NB4 (cell line): Measurements from ENCODE around the gene THPO.

ENCODE experiments used
- DNase-seq: peaks from one replicate; pipeline ENCODE4 v3.0.0; 2010; ENCODE audit warnings: low read depth
- H3K4me3 ChIP-seq: one replicate; pipeline ENCODE4 v1.5.1; 2011; ENCODE audit warnings: mild to moderate bottlenecking, low read depth, low read length, moderate library complexity
- MYC ChIP-seq: IDR thresholded peaks from 2 replicates; pipeline ENCODE4 v1.6.1; 2011; ENCODE audit warnings: low read depth, low read length
- POLR2A ChIP-seq: IDR thresholded peaks from 2 replicates; pipeline ENCODE4 v1.6.1; 2011; ENCODE audit warnings: mild to moderate bottlenecking; ENCODE audit not compliant: insufficient read length; ENCODE audit errors: extremely low read depth
- TF ChIP-seq, protein P1 (sequence below): IDR thresholded peaks from 2 replicates; pipeline ENCODE4 v1.6.1; 2011; ENCODE audit warnings: low read depth, low read length
- TF ChIP-seq, protein P2 (sequence below): IDR thresholded peaks from one replicate; pipeline ENCODE4 v1.5.1; 2012; ENCODE audit warnings: low read depth, low read length

THPO gene

DNA sequence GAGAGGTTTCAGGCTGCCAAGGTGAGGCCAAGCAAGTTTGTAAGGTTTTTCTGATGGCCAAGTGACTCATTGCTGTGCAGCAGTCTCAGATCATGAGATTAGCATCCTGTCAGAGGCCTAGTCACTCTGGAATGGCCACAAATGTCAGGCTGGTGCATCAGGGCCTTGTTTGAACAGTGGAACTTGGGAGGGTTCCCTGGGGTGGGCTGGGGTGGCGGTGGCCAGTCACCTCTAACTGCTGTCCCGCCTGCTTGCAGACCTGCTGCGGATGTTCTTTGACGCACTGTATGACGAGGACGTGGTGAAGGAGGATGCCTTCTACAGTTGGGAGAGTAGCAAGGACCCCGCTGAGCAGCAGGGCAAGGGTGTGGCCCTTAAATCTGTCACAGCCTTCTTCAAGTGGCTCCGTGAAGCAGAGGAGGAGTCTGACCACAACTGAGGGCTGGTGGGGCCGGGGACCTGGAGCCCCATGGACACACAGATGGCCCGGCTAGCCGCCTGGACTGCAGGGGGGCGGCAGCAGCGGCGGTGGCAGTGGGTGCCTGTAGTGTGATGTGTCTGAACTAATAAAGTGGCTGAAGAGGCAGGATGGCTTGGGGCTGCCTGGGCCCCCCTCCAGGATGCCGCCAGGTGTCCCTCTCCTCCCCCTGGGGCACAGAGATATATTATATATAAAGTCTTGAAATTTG lies 43.4 kb downstream of the THPO start:
- TF ChIP-seq POLR2A: no peak
- DNase-seq: no peak
- H3K4me3 ChIP-seq: no peak overlapping the region

DNA sequence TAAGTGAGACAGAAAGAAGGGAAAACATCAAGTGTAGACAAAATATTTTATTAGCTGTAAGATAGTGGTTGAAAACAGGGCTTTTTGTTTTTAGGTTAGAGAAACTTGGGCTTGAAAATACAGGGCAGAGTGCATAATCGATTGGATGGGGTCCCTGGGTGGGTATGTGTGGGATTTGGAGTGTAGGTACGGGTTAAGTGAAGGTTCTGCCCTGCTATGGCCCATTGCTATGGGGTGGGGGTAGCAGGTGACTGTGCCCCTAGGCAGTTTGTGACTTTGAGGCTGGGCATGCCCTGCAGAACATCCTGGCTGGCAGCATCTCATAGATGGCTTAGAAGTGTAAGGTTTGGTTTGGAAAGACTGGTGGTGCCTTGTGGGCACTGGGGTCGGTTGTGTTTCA lies 44.3 kb downstream of the THPO start:
- no peak overlapping the region for H3K4me3 ChIP-seq
- DNase-seq: no peak
- TF ChIP-seq, protein P1, sequence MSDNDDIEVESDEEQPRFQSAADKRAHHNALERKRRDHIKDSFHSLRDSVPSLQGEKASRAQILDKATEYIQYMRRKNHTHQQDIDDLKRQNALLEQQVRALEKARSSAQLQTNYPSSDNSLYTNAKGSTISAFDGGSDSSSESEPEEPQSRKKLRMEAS: no peak

DNA sequence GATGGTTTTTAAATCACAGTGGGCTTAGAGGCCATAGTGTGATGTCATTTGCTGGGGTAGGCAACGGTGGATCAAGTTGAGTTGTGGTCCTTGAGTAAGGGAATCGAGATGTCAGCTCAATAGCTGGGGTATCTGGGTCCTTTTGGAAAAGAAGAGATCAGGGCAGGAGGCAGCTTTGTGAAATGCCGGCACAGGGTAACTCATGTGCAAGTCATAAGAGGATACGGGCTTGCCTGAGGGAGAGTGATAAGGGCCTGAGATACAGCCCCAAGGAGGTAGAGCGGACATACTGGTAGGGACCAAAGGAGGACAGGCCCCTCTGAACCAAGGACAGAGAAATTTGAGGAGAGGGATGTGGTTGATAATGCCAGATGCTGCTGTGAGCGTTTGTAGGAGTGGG lies 44.8 kb downstream of the THPO start:
- TF ChIP-seq, protein P1: no peak
- TF ChIP-seq MYC (no peak), POLR2A (no peak)
- TF ChIP-seq, protein P2, sequence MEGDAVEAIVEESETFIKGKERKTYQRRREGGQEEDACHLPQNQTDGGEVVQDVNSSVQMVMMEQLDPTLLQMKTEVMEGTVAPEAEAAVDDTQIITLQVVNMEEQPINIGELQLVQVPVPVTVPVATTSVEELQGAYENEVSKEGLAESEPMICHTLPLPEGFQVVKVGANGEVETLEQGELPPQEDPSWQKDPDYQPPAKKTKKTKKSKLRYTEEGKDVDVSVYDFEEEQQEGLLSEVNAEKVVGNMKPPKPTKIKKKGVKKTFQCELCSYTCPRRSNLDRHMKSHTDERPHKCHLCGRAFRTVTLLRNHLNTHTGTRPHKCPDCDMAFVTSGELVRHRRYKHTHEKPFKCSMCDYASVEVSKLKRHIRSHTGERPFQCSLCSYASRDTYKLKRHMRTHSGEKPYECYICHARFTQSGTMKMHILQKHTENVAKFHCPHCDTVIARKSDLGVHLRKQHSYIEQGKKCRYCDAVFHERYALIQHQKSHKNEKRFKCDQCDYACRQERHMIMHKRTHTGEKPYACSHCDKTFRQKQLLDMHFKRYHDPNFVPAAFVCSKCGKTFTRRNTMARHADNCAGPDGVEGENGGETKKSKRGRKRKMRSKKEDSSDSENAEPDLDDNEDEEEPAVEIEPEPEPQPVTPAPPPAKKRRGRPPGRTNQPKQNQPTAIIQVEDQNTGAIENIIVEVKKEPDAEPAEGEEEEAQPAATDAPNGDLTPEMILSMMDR: no peak
- DNase-seq: no peak
- H3K4me3 ChIP-seq: no peak overlapping the region

DNA sequence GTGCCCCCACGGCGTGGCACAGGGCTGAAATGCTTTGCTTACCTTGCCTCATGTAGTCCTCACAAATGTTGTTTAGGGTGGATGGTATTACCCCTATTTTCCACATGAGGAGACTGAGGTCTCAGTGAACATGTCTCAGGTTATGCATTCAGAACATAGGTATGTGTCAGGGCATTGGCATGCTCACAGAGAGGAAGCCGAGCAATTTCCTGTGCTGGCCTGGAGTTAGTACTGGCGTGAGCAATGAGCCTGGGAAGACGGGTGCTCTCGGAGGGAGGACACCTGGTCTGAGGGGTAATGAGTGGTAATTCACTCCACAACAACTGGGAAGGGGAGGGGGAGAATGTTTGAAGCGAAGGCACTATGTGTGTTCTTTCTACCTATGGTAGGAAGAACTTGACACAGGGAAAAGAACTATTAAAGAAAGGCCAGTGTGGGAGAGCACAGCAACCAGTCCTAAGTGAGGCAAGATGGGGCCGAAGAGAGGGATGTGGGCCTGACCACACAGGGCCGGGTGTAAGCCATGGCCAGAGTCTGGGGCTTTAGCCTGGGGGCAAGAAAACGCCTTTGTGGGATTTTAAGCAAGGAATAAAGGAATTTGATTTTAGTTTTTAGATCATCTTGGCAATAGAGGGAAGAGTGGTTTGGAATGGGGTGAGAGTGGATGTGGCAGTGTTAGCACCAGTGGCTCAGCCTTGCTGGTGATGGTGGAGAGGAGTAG lies 45.5 kb downstream of the THPO start:
- H3K4me3 ChIP-seq: no peak overlapping the region
- TF ChIP-seq POLR2A: no peak
- TF ChIP-seq, protein P2: no peak
- TF ChIP-seq, protein P1: no peak
- no peak for TF ChIP-seq MYC
- no peak for DNase-seq

DNA sequence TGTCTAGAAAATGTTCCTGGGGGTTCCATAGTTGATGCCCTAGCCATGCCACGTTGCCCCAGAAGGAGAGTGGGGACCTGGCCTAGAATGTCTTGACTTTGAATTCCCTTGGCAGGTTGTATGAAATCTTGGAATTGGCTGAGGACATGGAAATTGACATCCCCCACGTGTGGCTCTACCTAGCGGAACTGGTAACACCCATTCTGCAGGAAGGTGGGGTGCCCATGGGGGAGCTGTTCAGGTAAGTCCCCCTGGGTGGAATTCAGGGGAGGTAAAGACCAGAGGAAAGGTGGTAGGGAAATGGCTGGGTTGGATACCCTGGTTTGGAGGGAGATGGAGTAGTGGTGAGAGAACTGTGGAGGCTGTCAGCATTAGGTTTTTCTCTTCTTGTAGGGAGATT lies 49.5 kb downstream of the THPO start:
- TF ChIP-seq MYC (no peak), POLR2A (no peak)
- TF ChIP-seq, protein P1: no peak
- TF ChIP-seq, protein P2: no peak
- DNase-seq: no peak
- no peak overlapping the region for H3K4me3 ChIP-seq

DNA sequence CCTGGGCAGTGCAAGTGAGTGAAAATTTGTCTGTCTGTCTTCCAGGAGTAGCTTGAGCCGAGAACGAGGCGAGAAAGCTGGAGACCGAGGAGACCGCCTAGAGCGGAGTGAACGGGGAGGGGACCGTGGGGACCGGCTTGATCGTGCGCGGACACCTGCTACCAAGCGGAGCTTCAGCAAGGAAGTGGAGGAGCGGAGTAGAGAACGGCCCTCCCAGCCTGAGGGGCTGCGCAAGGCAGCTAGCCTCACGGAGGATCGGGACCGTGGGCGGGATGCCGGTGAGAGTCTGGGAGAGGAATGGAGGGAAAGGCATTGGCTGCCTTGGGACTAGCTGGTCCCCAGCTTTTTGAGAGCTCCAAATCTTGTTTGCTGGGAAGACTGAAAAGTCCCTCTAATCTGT lies 50.8 kb downstream of the THPO start:
- no peak overlapping the region for H3K4me3 ChIP-seq
- TF ChIP-seq, protein P1: no peak
- TF ChIP-seq POLR2A: no peak
- no peak for TF ChIP-seq MYC
- TF ChIP-seq, protein P2: no peak
- DNase-seq: no peak
